IMR-90 (cell line): ENCODE data around the gene DPH7. TPM values are rescaled to one million over a fixed set of nuclear protein-coding genes. Genes with fewer than 3 reads are reported as not detected.

ENCODE experiments used
- ATAC-seq: fragments of 200-7000 bp; cut with Tn5 transposase; 2 replicates; pipeline ENCODE4 v1.9.1; 2020; ENCODE audit warnings: low read depth, mild to moderate bottlenecking, moderate library complexity
- BruUV-seq: library from RNA; stranded (reverse); fragments of 400-500 nt; replicated peaks from 2 replicates; lab custom pipeline; 2021; lab: Mats Ljungman, UMichigan
- CTCF ChIA-PET: fragments of 300-600 bp; formaldehyde crosslinking; extraction: SDS; loops from one replicate; lab custom pipeline; 2021; ENCODE audit warnings: antibody characterized with exemption; lab: Yijun Ruan, JAX
- POLR2A ChIA-PET: fragments of 300-600 bp; sonication (Branson Sonifier 250); formaldehyde crosslinking; loops from one replicate; lab custom pipeline; 2022; ENCODE audit warnings: antibody characterized with exemption; ENCODE audit not compliant: unreplicated experiment; lab: Charles Lee
- DNase-seq: peaks from one replicate; pipeline ENCODE4 v3.0.0; 2013
- H2AFZ ChIP-seq: replicated peaks from 2 replicates; pipeline ENCODE3; 2013; ENCODE audit warnings: low read length, mild to moderate bottlenecking; ENCODE audit not compliant: poor library complexity
- H2AK5ac ChIP-seq: 2 replicates; pipeline ENCODE4 v1.6.1; 2013; ENCODE audit warnings: low read depth, low read length, inconsistent platforms
- H2AK9ac ChIP-seq: replicated peaks from 2 replicates; pipeline ENCODE3; 2013; ENCODE audit warnings: mild to moderate bottlenecking, low read depth, low read length, moderate library complexity; ENCODE audit not compliant: poor library complexity
- H2BK120ac ChIP-seq: 2 replicates; pipeline ENCODE4 v1.6.1; 2013; ENCODE audit warnings: low read depth, low read length, inconsistent platforms
- H2BK15ac ChIP-seq: 3 replicates; pipeline ENCODE4 v1.6.1; 2013; ENCODE audit warnings: low read depth, low read length, inconsistent platforms
- H2BK20ac ChIP-seq: 2 replicates; pipeline ENCODE4 v1.6.1; 2013; ENCODE audit warnings: low read depth, mild to moderate bottlenecking, inconsistent platforms, low read length, moderate library complexity
- H2BK5ac ChIP-seq: 2 replicates; pipeline ENCODE4 v1.6.1; 2013; ENCODE audit warnings: mild to moderate bottlenecking, low read depth, low read length, inconsistent platforms; ENCODE audit not compliant: poor library complexity, severe bottlenecking
- H3K14ac ChIP-seq: replicated peaks from 2 replicates; pipeline ENCODE4 v1.6.1; 2013; ENCODE audit warnings: low read depth, low read length, inconsistent platforms
- H3K18ac ChIP-seq: 2 replicates; pipeline ENCODE4 v1.6.1; 2013; ENCODE audit warnings: low read depth, low read length, control low read depth
- H3K23ac ChIP-seq: 2 replicates; pipeline ENCODE4 v1.6.1; 2013; ENCODE audit warnings: low read depth, low read length, inconsistent platforms
- H3K27ac ChIP-seq: 2 replicates; pipeline ENCODE4 v1.5.1; 2013; ENCODE audit warnings: mild to moderate bottlenecking, control low read depth, low read length; ENCODE audit not compliant: insufficient read depth
- H3K27me3 ChIP-seq: 2 replicates; pipeline ENCODE4 v1.6.1; 2013; ENCODE audit warnings: low read length; ENCODE audit not compliant: control insufficient read depth, insufficient read depth
- H3K36me3 ChIP-seq: 2 replicates; pipeline ENCODE4 v1.6.1; 2013; ENCODE audit warnings: low read length, mixed read lengths; ENCODE audit not compliant: control insufficient read depth, insufficient read depth
- H3K4ac ChIP-seq: 2 replicates; pipeline ENCODE4 v1.6.1; 2013; ENCODE audit warnings: low read depth, low read length, inconsistent platforms
- H3K4me1 ChIP-seq: 2 replicates; pipeline ENCODE4 v1.6.1; 2013; ENCODE audit warnings: low read length, mixed read lengths; ENCODE audit not compliant: control insufficient read depth, insufficient read depth
- H3K4me2 ChIP-seq: 2 replicates; pipeline ENCODE4 v1.6.1; 2013; ENCODE audit warnings: low read depth, mild to moderate bottlenecking, control low read depth, low read length, moderate library complexity
- H3K4me3 ChIP-seq: 2 replicates; pipeline ENCODE4 v1.5.1; 2013; ENCODE audit warnings: low read depth, mild to moderate bottlenecking, control low read depth, low read length, moderate library complexity; ENCODE audit not compliant: insufficient read depth
- H3K56ac ChIP-seq: 2 replicates; pipeline ENCODE4 v1.6.1; 2013; ENCODE audit warnings: low read length, inconsistent platforms; ENCODE audit not compliant: insufficient read depth; ENCODE audit errors: extremely low read depth
- H3K79me1 ChIP-seq, 2 experiments: 2 replicates each; pipeline ENCODE4 v1.6.1; 2013; ENCODE audit warnings: low read length in 2 of 2, inconsistent platforms in 1 of 2, low read depth in 1 of 2
- H3K9ac ChIP-seq: 2 replicates; pipeline ENCODE4 v1.6.1; 2013; ENCODE audit warnings: low read depth, low read length, control low read depth
- H3K9me1 ChIP-seq: 2 replicates; pipeline ENCODE4 v1.6.1; 2013; ENCODE audit warnings: low read length, inconsistent platforms; ENCODE audit not compliant: insufficient read depth
- H3K9me3 ChIP-seq: 2 replicates; pipeline ENCODE4 v1.6.1; 2013; ENCODE audit warnings: low read length; ENCODE audit not compliant: control insufficient read depth, insufficient read depth
- H4K20me1 ChIP-seq: 2 replicates; pipeline ENCODE4 v1.6.1; 2013; ENCODE audit warnings: low read length, inconsistent platforms; ENCODE audit not compliant: insufficient read depth
- H4K5ac ChIP-seq: 2 replicates; pipeline ENCODE4 v1.6.1; 2013; ENCODE audit warnings: mild to moderate bottlenecking, low read depth, low read length, control low read depth
- H4K8ac ChIP-seq, 2 experiments: 2 replicates each; pipeline ENCODE4 v1.6.1; 2013; ENCODE audit warnings: low read depth in 2 of 2, low read length in 2 of 2, control low read depth in 1 of 2, inconsistent platforms in 1 of 2
- H4K91ac ChIP-seq: 2 replicates; pipeline ENCODE4 v1.6.1; 2013; ENCODE audit warnings: low read depth, low read length, inconsistent platforms; ENCODE audit not compliant: insufficient read depth
- BHLHE40 ChIP-seq: fragments of 150-350 bp; IDR thresholded peaks from 2 replicates; pipeline ENCODE4 v1.6.1; 2016; ENCODE audit warnings: mild to moderate bottlenecking, low read depth, low read length
- CEBPB ChIP-seq: IDR thresholded peaks from 2 replicates; pipeline ENCODE4 v1.6.1; 2012; ENCODE audit warnings: low read depth, low read length, improper control_type of control experiment
- CHD1 ChIP-seq: IDR thresholded peaks from 2 replicates; pipeline ENCODE4 v1.6.1; 2012; ENCODE audit warnings: low read depth, low read length, improper control_type of control experiment
- FOS ChIP-seq: fragments of 150-350 bp; IDR thresholded peaks from 2 replicates; pipeline ENCODE4 v1.6.1; 2016; ENCODE audit warnings: low read depth, low read length
- MAZ ChIP-seq: IDR thresholded peaks from 2 replicates; pipeline ENCODE4 v1.6.1; 2012; ENCODE audit warnings: low read depth, mild to moderate bottlenecking, low read length, improper control_type of control experiment, moderate library complexity, borderline replicate concordance
- MXI1 ChIP-seq: IDR thresholded peaks from 2 replicates; pipeline ENCODE4 v1.6.1; 2012; ENCODE audit warnings: low read depth, mild to moderate bottlenecking, low read length, moderate library complexity, borderline replicate concordance
- NFE2L2 ChIP-seq: fragments of 150-350 bp; IDR thresholded peaks from 2 replicates; pipeline ENCODE4 v1.6.1; 2016; ENCODE audit warnings: low read depth, mild to moderate bottlenecking, low read length
- POLR2A ChIP-seq: IDR thresholded peaks from 2 replicates; pipeline ENCODE4 v1.6.1; 2012; ENCODE audit warnings: mild to moderate bottlenecking, low read depth, low read length
- RCOR1 ChIP-seq: IDR thresholded peaks from 2 replicates; pipeline ENCODE4 v1.6.1; 2012; ENCODE audit warnings: mild to moderate bottlenecking, low read length, improper control_type of control experiment; ENCODE audit not compliant: insufficient replicate concordance
- RFX5 ChIP-seq: IDR thresholded peaks from 2 replicates; pipeline ENCODE4 v1.8.0; 2012; ENCODE audit warnings: low read depth, mild to moderate bottlenecking, low read length, moderate library complexity
- SMC3 ChIP-seq: fragments of 150-350 bp; IDR thresholded peaks from 2 replicates; pipeline ENCODE4 v1.6.1; 2016; ENCODE audit warnings: low read depth, mild to moderate bottlenecking, antibody characterized with exemption, low read length, moderate library complexity
- WGBS, 2 experiments: methylation state at CpG; one replicate each; pipeline versions ENCODE4 v1.1.5 to v1.1.7; 2013; ENCODE audit warnings: missing lambda C conversion rate in 2 of 2; ENCODE audit not compliant: insufficient read length in 1 of 2; ENCODE audit errors: extremely low coverage in 2 of 2; 5-methylcytosine and 5-hydroxymethylcytosine counted together
- dilution Hi-C: fragments of 300-500 bp; cut with HindIII; formaldehyde crosslinking; loops from one replicate; pipeline ENCODE4 v1.14.3; 2018; ENCODE audit warnings: low sequenced_read_pairs; ENCODE audit not compliant: unreplicated experiment
- in situ Hi-C: fragments of 300-500 bp; cut with MboI; formaldehyde crosslinking; loops from 3 replicates; pipeline ENCODE4 v1.14.3; 2019; ENCODE audit warnings: low sequenced_read_pairs, inconsistent platforms, mixed read lengths
- intact Hi-C: fragments of 100-400 bp; cut with micrococcal nuclease; formaldehyde crosslinking; loops from 2 replicates; pipeline ENCODE4 v1.10.0; 2022
- polyA plus RNA-seq, 3 experiments: library from polyadenylated mRNA; depleted of rRNA; stranded (reverse); fragments of >200 nt; gene quantifications; 2 replicates each; pipeline ENCODE4 v1.2.3, GENCODE V29; 2012; ENCODE audit warnings: low replicate concordance in 1 of 3
- total RNA-seq: library from RNA; depleted of rRNA; stranded (reverse); fragments of >200 nt; gene quantifications from 2 replicates; pipeline ENCODE4 v1.2.3, GENCODE V29; 2012
- TF ChIP-seq, protein P1 (sequence below): fragments of 150-350 bp; IDR thresholded peaks from 2 replicates; pipeline ENCODE4 v1.6.1; 2016; ENCODE audit warnings: low read depth, mild to moderate bottlenecking, low read length, moderate library complexity, borderline replicate concordance
- TF ChIP-seq, protein P2 (sequence below): conservative IDR thresholded peaks from 2 replicates; pipeline ENCODE4 v1.5.1; 2012; ENCODE audit warnings: mild to moderate bottlenecking, low read depth, low read length, improper control_type of control experiment

Gene DPH7
- total and polyA plus RNA-seq, 2 of the 4 experiments (the other 2 are of a cell fraction) = 12.5 to 33.7 TPM

DNA sequence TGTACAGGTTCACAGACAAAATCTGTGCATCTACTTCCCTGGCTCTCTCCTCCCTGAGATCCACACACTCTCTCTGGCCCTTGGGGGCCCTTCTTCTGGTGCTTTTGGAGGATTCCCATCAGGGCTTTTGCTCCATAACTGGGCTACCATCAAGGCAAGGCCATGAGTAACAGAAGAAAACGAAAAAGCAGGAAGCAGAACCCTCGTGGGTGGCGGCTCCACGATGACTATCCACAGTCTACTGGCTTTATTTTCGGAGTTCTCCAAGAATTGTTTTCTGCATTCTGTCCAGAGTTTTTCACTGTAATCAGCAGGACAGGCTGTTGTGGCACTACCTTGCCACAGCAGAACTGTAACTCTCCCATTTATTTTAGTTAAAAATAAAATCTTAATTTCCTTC lies 48.4 kb downstream of the DPH7 start:
- in situ Hi-C loops = no loop called here
- no peak overlapping the region for H2AFZ ChIP-seq
- no peak overlapping the region for H3K4me3 ChIP-seq
- H3K14ac ChIP-seq = no peak overlapping the region
- no peak overlapping the region for H4K91ac ChIP-seq
- H3K27me3 ChIP-seq = peaks cover 4% of the 10 kb centered on the region
- peaks cover 7% of the 10 kb centered on the region; the same call in 1 of the 2 replicates for H4K20me1 ChIP-seq
- ChIA-PET POLR2A (no interaction called here), CTCF (no interaction called here)
- H2BK15ac ChIP-seq = no peak overlapping the region
- no peaks in the 10 kb centered on the region for H3K79me1 ChIP-seq
- H3K27ac ChIP-seq = no peak overlapping the region
- DNase-seq (no peak), ATAC-seq (no peak)
- H2BK120ac ChIP-seq = no peak overlapping the region
- H3K9ac ChIP-seq = no peak overlapping the region
- no peak overlapping the region for H3K4ac ChIP-seq
- H3K36me3 ChIP-seq = no peaks in the 10 kb centered on the region
- no peak overlapping the region for H2AK5ac ChIP-seq
- no peak overlapping the region for H2BK5ac ChIP-seq
- no CpG with 5 or more reads among the region's 5 CpGs for WGBS, 2 experiments
- H2BK20ac ChIP-seq = no peak overlapping the region
- dilution Hi-C loops = no loop called here
- H2AK9ac ChIP-seq = no peak overlapping the region
- no peak overlapping the region for H4K5ac ChIP-seq
- intact Hi-C loops = no loop called here
- H3K18ac ChIP-seq = no peak overlapping the region
- no peaks in the 10 kb centered on the region for H3K9me3 ChIP-seq
- BruUV-seq = no TSS peak
- H3K23ac ChIP-seq = no peak overlapping the region
- TF ChIP-seq CHD1 (no peak), BHLHE40 (no peak), RFX5 (no peak), RCOR1 (no peak), FOS (no peak), POLR2A (no peak), NFE2L2 (no peak), SMC3 (no peak), MXI1 (no peak), CEBPB (no peak), MAZ (no peak)
- TF ChIP-seq, protein P1, sequence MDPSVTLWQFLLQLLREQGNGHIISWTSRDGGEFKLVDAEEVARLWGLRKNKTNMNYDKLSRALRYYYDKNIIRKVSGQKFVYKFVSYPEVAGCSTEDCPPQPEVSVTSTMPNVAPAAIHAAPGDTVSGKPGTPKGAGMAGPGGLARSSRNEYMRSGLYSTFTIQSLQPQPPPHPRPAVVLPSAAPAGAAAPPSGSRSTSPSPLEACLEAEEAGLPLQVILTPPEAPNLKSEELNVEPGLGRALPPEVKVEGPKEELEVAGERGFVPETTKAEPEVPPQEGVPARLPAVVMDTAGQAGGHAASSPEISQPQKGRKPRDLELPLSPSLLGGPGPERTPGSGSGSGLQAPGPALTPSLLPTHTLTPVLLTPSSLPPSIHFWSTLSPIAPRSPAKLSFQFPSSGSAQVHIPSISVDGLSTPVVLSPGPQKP = no peak
- TF ChIP-seq, protein P2, sequence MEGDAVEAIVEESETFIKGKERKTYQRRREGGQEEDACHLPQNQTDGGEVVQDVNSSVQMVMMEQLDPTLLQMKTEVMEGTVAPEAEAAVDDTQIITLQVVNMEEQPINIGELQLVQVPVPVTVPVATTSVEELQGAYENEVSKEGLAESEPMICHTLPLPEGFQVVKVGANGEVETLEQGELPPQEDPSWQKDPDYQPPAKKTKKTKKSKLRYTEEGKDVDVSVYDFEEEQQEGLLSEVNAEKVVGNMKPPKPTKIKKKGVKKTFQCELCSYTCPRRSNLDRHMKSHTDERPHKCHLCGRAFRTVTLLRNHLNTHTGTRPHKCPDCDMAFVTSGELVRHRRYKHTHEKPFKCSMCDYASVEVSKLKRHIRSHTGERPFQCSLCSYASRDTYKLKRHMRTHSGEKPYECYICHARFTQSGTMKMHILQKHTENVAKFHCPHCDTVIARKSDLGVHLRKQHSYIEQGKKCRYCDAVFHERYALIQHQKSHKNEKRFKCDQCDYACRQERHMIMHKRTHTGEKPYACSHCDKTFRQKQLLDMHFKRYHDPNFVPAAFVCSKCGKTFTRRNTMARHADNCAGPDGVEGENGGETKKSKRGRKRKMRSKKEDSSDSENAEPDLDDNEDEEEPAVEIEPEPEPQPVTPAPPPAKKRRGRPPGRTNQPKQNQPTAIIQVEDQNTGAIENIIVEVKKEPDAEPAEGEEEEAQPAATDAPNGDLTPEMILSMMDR = no peak
- no peak overlapping the region for H4K8ac ChIP-seq
- no peaks in the 10 kb centered on the region; the same call in 1 of the 2 replicates for H3K9me1 ChIP-seq
- no peak overlapping the region for H3K4me2 ChIP-seq
- peaks cover 8% of the 10 kb centered on the region for H3K4me1 ChIP-seq
- H3K56ac ChIP-seq = no peak overlapping the region
